Smooth muscle cell (in vitro differentiated cells): ENCODE data around the gene CCDC171. TPM values are rescaled to one million over a fixed set of nuclear protein-coding genes. Genes with fewer than 3 reads are reported as not detected.

ENCODE experiments used
- DNase-seq: peaks from one replicate; lab custom pipeline; 2025; ENCODE audit not compliant: unreplicated experiment; lab: John Stamatoyannopoulos, UW
- H2AFZ ChIP-seq: fragments of 200-600 bp; sonication (generic); 2 replicates; pipeline ENCODE4 v1.6.0; 2016; ENCODE audit warnings: antibody characterized with exemption, low read depth, mild to moderate bottlenecking
- H3F3A ChIP-seq: fragments of 200-600 bp; sonication (generic); 2 replicates; pipeline ENCODE4 v1.6.0; 2017; ENCODE audit warnings: antibody characterized with exemption, low read depth
- H3K27ac ChIP-seq: fragments of 200-600 bp; sonication (generic); 2 replicates; pipeline ENCODE4 v1.5.1; 2016; ENCODE audit warnings: low read depth, mild to moderate bottlenecking
- H3K27me3 ChIP-seq: fragments of 200-600 bp; sonication (generic); 2 replicates; pipeline ENCODE4 v1.6.1; 2016; ENCODE audit warnings: low read depth, mild to moderate bottlenecking
- H3K36me3 ChIP-seq: fragments of 200-600 bp; sonication (generic); 2 replicates; pipeline ENCODE4 v1.5.1; 2016; ENCODE audit warnings: low read depth
- H3K4me1 ChIP-seq: fragments of 200-600 bp; sonication (generic); 2 replicates; pipeline ENCODE4 v1.5.1; 2016; ENCODE audit warnings: low read depth
- H3K4me2 ChIP-seq: fragments of 200-600 bp; sonication (generic); 2 replicates; pipeline ENCODE4 v1.6.0; 2016; ENCODE audit warnings: mild to moderate bottlenecking
- H3K4me3 ChIP-seq: fragments of 200-600 bp; sonication (generic); 2 replicates; pipeline ENCODE4 v1.5.1; 2016; ENCODE audit warnings: mild to moderate bottlenecking
- H3K79me2 ChIP-seq: fragments of 200-600 bp; sonication (generic); 2 replicates; pipeline ENCODE4 v1.6.0; 2016; ENCODE audit warnings: low read depth, mild to moderate bottlenecking
- H3K9ac ChIP-seq: fragments of 200-600 bp; sonication (generic); 2 replicates; pipeline ENCODE4 v1.6.0; 2016; ENCODE audit warnings: low read depth
- H3K9me3 ChIP-seq: fragments of 200-600 bp; sonication (generic); replicated peaks from 2 replicates; pipeline ENCODE4 v1.5.1; 2016; ENCODE audit warnings: low read depth
- H4K20me1 ChIP-seq: fragments of 200-600 bp; sonication (generic); 2 replicates; pipeline ENCODE4 v1.6.0; 2016; ENCODE audit warnings: low read depth
- WGBS: methylation state at CpG from one replicate; pipeline ENCODE4 v1.1.7; 2016; ENCODE audit warnings: low lambda C conversion rate; 5-methylcytosine and 5-hydroxymethylcytosine counted together
- polyA plus RNA-seq: library from polyadenylated mRNA; unstranded; fragments of >200 nt; fragmentation: Nextera tagmentation; extraction: Ambion mirVana; gene quantifications from 2 replicates; pipeline ENCODE4 v1.2.1, GENCODE V29; 2016
- total RNA-seq: library from RNA; depleted of rRNA; stranded (reverse); fragments of >200 nt; gene quantifications from 2 replicates; pipeline ENCODE4 v1.2.3, GENCODE V29; 2014
- TF ChIP-seq, protein P1 (sequence below): fragments of 200-600 bp; sonication (generic); IDR thresholded peaks from 2 replicates; pipeline ENCODE4 v1.5.1; 2017; ENCODE audit warnings: borderline replicate concordance, mild to moderate bottlenecking, antibody characterized with exemption; ENCODE audit not compliant: insufficient read depth, poor library complexity, severe bottlenecking

Gene CCDC171
- total and polyA plus RNA-seq, 2 experiments from 2014 or later, result 0.46 to 2.3 TPM

DNA sequence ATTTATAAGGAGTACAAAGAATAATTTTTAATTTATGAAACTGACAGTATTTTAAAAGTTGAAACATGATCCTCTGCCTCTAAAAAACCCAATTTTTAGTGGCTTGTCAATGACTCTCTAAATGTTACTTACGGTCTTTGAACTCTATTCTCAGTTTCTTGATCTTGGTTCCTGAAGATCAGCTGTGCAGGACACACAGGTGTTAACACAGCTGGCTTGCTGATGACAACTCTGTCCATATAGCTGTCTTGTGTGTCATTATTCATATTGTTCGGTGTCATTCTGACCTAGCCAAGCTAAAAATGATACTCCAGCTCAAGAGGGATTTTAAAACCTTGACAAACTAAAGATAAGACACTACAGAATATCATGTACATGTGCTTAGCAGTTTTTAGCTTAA lies 314.5 kb downstream of the CCDC171 start:
- Histone ChIP-seq H3K9ac (no peak overlapping the region), H3K4me3 (no peak overlapping the region), H3K4me2 (no peak overlapping the region), H3K9me3 (no peaks in the 10 kb centered on the region), H4K20me1 (no peaks in the 10 kb centered on the region), H3K27me3 (no peaks in the 10 kb centered on the region), H3K4me1 (no peaks in the 10 kb centered on the region), H2AFZ (no peak overlapping the region), H3K79me2 (no peaks in the 10 kb centered on the region), H3K36me3 (no peaks in the 10 kb centered on the region), H3K27ac (no peak overlapping the region), H3F3A (no peaks in the 10 kb centered on the region)
- no peak for DNase-seq
- TF ChIP-seq, protein P1, sequence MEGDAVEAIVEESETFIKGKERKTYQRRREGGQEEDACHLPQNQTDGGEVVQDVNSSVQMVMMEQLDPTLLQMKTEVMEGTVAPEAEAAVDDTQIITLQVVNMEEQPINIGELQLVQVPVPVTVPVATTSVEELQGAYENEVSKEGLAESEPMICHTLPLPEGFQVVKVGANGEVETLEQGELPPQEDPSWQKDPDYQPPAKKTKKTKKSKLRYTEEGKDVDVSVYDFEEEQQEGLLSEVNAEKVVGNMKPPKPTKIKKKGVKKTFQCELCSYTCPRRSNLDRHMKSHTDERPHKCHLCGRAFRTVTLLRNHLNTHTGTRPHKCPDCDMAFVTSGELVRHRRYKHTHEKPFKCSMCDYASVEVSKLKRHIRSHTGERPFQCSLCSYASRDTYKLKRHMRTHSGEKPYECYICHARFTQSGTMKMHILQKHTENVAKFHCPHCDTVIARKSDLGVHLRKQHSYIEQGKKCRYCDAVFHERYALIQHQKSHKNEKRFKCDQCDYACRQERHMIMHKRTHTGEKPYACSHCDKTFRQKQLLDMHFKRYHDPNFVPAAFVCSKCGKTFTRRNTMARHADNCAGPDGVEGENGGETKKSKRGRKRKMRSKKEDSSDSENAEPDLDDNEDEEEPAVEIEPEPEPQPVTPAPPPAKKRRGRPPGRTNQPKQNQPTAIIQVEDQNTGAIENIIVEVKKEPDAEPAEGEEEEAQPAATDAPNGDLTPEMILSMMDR, result no peak
- WGBS, result 87% methylated on average over 2 of the region's 2 CpGs

GRCh38 chr9:15867988-15868387 lies 315.1 kb downstream of the CCDC171 start:
- TF ChIP-seq, protein P1, result no peak
- no peak overlapping the region for H3K4me3 ChIP-seq
- H3K79me2 ChIP-seq, result no peaks in the 10 kb centered on the region
- H3K9ac ChIP-seq, result no peak overlapping the region
- H3K4me1 ChIP-seq, result no peaks in the 10 kb centered on the region
- H3K27me3 ChIP-seq, result no peaks in the 10 kb centered on the region
- no peaks in the 10 kb centered on the region for H3K36me3 ChIP-seq
- no peak overlapping the region for H3K27ac ChIP-seq
- no peak overlapping the region for H3K4me2 ChIP-seq
- H2AFZ ChIP-seq, result no peak overlapping the region
- no peaks in the 10 kb centered on the region for H3F3A ChIP-seq
- H4K20me1 ChIP-seq, result no peaks in the 10 kb centered on the region
- H3K9me3 ChIP-seq, result no peaks in the 10 kb centered on the region
- DNase-seq, result no peak

GRCh38 chr9:15873573-15874177 lies 320.8 kb downstream of the CCDC171 start:
- no peak overlapping the region for H3K27ac ChIP-seq
- H3K27me3 ChIP-seq, result no peaks in the 10 kb centered on the region
- no peaks in the 10 kb centered on the region for H3F3A ChIP-seq
- H3K4me3 ChIP-seq, result no peak overlapping the region
- H4K20me1 ChIP-seq, result no peaks in the 10 kb centered on the region
- peak overlapping the region; percentile 56 for H2AFZ ChIP-seq
- no peaks in the 10 kb centered on the region for H3K79me2 ChIP-seq
- no peak overlapping the region for H3K9ac ChIP-seq
- no peaks in the 10 kb centered on the region for H3K9me3 ChIP-seq
- no peaks in the 10 kb centered on the region for H3K4me1 ChIP-seq
- WGBS, result 3% methylated on average over 2 of the region's 2 CpGs
- no peaks in the 10 kb centered on the region for H3K36me3 ChIP-seq
- DNase-seq, result no peak
- peak overlapping the region; percentile 23 for H3K4me2 ChIP-seq
- TF ChIP-seq, protein P1, result peak; percentile 73

DNA sequence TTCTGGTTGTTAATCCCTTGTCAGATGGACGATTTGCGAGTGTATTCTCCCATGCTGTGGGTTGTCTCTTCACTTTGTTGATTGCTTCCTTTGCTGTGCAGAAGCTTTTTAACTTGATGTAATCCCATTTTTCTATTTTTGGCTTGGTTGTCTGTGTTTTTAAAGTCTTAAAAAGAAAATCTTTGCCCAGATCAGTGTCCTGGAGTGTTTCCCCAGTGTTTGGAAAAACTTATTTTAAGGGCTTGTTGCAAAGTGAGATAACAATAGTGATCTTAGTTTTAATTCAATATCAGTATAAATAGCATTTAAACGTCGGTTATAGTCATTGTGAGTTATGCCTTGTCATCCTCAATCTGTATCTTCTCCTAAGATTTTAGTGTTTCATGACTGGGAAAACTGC lies 329.5 kb downstream of the CCDC171 start:
- H3F3A ChIP-seq, result no peaks in the 10 kb centered on the region
- no peak overlapping the region for H3K27ac ChIP-seq
- H2AFZ ChIP-seq, result no peak overlapping the region
- no peaks in the 10 kb centered on the region for H4K20me1 ChIP-seq
- DNase-seq, result no peak
- no peaks in the 10 kb centered on the region for H3K9me3 ChIP-seq
- H3K9ac ChIP-seq, result no peak overlapping the region
- H3K27me3 ChIP-seq, result no peaks in the 10 kb centered on the region
- H3K4me3 ChIP-seq, result no peak overlapping the region
- H3K4me1 ChIP-seq, result no peaks in the 10 kb centered on the region
- no peaks in the 10 kb centered on the region for H3K79me2 ChIP-seq
- no peaks in the 10 kb centered on the region for H3K36me3 ChIP-seq
- H3K4me2 ChIP-seq, result no peak overlapping the region
- 57% methylated on average over 4 of the region's 4 CpGs for WGBS
- TF ChIP-seq, protein P1, result no peak
